HG03520 (cell line): Measurements from ENCODE around the gene TEX30.

ENCODE experiments used
- ATAC-seq: cut with Tn5 transposase; IDR thresholded peaks from one replicate; pipeline ENCODE4 v1.9.1; 2021; ENCODE audit warnings: mild to moderate bottlenecking, moderate library complexity; ENCODE audit not compliant: unreplicated experiment

The TEX30 gene

GRCh38 chr13:102779436-102780159 lies 6.0 kb upstream of the TEX30 start:
- no peak for ATAC-seq

- no peak for ATAC-seq
Measured at GRCh38 chr13:102777736-102778135, 4.2 kb upstream of the TEX30 start.

GRCh38 chr13:102776271-102776670 lies 2.7 kb upstream of the TEX30 start:
- ATAC-seq = no peak

- no peak for ATAC-seq
Measured at GRCh38 chr13:102774591-102775520, 1.3 kb upstream of the TEX30 start.

GRCh38 chr13:102774214-102774568 lies 605 bp upstream of the TEX30 start:
- no peak for ATAC-seq

GRCh38 chr13:102772042-102772425 lies 1.6 kb downstream of the TEX30 start:
- no peak for ATAC-seq

GRCh38 chr13:102771298-102772041 lies 2.1 kb downstream of the TEX30 start:
- no peak for ATAC-seq

GRCh38 chr13:102770435-102770834 lies 3.2 kb downstream of the TEX30 start:
- no peak for ATAC-seq

GRCh38 chr13:102769679-102770078 lies 3.9 kb downstream of the TEX30 start:
- no peak for ATAC-seq

GRCh38 chr13:102768909-102769308 lies 4.7 kb downstream of the TEX30 start:
- no peak for ATAC-seq

- no peak for ATAC-seq
Measured at GRCh38 chr13:102763741-102764140, 9.8 kb downstream of the TEX30 start.

- no peak for ATAC-seq
Measured at GRCh38 chr13:102761071-102761470, 12.5 kb downstream of the TEX30 start.

- ATAC-seq = no peak
Measured at GRCh38 chr13:102758842-102759241, 14.7 kb downstream of the TEX30 start.

- ATAC-seq = no peak
Measured at GRCh38 chr13:102757006-102757405, 16.6 kb downstream of the TEX30 start.

- ATAC-seq = no peak
Measured at GRCh38 chr13:102751886-102752285, 21.7 kb downstream of the TEX30 start.

GRCh38 chr13:102742506-102742905 lies 31.1 kb downstream of the TEX30 start:
- ATAC-seq = no peak

- no peak for ATAC-seq
Measured at GRCh38 chr13:102742101-102742500, 31.5 kb downstream of the TEX30 start.

GRCh38 chr13:102729560-102730270 lies 43.9 kb downstream of the TEX30 start:
- no peak for ATAC-seq

GRCh38 chr13:102726430-102726829 lies 47.2 kb downstream of the TEX30 start:
- peak; percentile 55 for ATAC-seq

GRCh38 chr13:102724923-102725322 lies 48.7 kb downstream of the TEX30 start:
- no peak for ATAC-seq

GRCh38 chr13:102721800-102722231 lies 51.8 kb downstream of the TEX30 start:
- no peak for ATAC-seq
